GM19238 (cell line): ENCODE data around the gene PLCL2.

ENCODE experiments used
- DNase-seq: peaks from one replicate; pipeline ENCODE4 v3.0.0; 2011; ENCODE audit warnings: low spot score; ENCODE audit not compliant: insufficient read length

Gene PLCL2

GRCh38 chr3:17007284-17007683 is 122.5 kb downstream of the PLCL2 start:
- no peak for DNase-seq

GRCh38 chr3:17009826-17010225 is 125.1 kb downstream of the PLCL2 start:
- DNase-seq, result no peak

- no peak for DNase-seq
Measured at GRCh38 chr3:17011728-17012338, 127.1 kb downstream of the PLCL2 start.

- no peak for DNase-seq
Measured at GRCh38 chr3:17013050-17013449, 128.3 kb downstream of the PLCL2 start.

- DNase-seq, result no peak
Measured at GRCh38 chr3:17013571-17013970, 128.8 kb downstream of the PLCL2 start.

GRCh38 chr3:17014284-17014683 is 129.5 kb downstream of the PLCL2 start:
- no peak for DNase-seq

- no peak for DNase-seq
Measured at GRCh38 chr3:17014709-17015108, 130.0 kb downstream of the PLCL2 start.

- DNase-seq, result no peak
Measured at GRCh38 chr3:17021614-17022013, 136.9 kb downstream of the PLCL2 start.

GRCh38 chr3:17023006-17023664 is 138.4 kb downstream of the PLCL2 start:
- no peak for DNase-seq

GRCh38 chr3:17025594-17026139 is 140.9 kb downstream of the PLCL2 start:
- DNase-seq, result no peak

GRCh38 chr3:17027318-17027717 is 142.6 kb downstream of the PLCL2 start:
- DNase-seq, result no peak

GRCh38 chr3:17028363-17028762 is 143.6 kb downstream of the PLCL2 start:
- DNase-seq, result no peak

- DNase-seq, result no peak
Measured at GRCh38 chr3:17030438-17030837, 145.7 kb downstream of the PLCL2 start.

- no peak for DNase-seq
Measured at GRCh38 chr3:17030956-17031652, 146.3 kb downstream of the PLCL2 start.

GRCh38 chr3:17032407-17033034 is 147.8 kb downstream of the PLCL2 start:
- DNase-seq, result no peak

GRCh38 chr3:17033516-17034168 is 148.9 kb downstream of the PLCL2 start:
- no peak for DNase-seq

GRCh38 chr3:17035033-17035432 is 150.3 kb downstream of the PLCL2 start:
- no peak for DNase-seq

- DNase-seq, result no peak
Measured at GRCh38 chr3:17035966-17036365, 151.2 kb downstream of the PLCL2 start.

GRCh38 chr3:17038141-17038540 is 153.4 kb downstream of the PLCL2 start:
- DNase-seq, result no peak

GRCh38 chr3:17038900-17039553 is 154.3 kb downstream of the PLCL2 start:
- DNase-seq, result no peak

GRCh38 chr3:17039594-17039993 is 154.8 kb downstream of the PLCL2 start:
- no peak for DNase-seq
